Nephron progenitor cell (in vitro differentiated cells): Measurements from ENCODE around the gene CST6.

ENCODE experiments used
- DNase-seq: peaks from one replicate; pipeline ENCODE4 v3.0.0; 2021
- H3K27ac Mint-ChIP-seq: 2 replicates; pipeline ENCODE4 v1.8.0; 2021; ENCODE audit warnings: mild to moderate bottlenecking, moderate library complexity, mixed read lengths
- H3K27me3 Mint-ChIP-seq: 2 replicates; pipeline ENCODE4 v1.8.0; 2021; ENCODE audit warnings: mild to moderate bottlenecking, low read depth, mixed read lengths; ENCODE audit not compliant: poor library complexity
- H3K36me3 Mint-ChIP-seq: 2 replicates; pipeline ENCODE4 v1.8.0; 2021; ENCODE audit warnings: low read depth, mixed read lengths
- H3K4me1 Mint-ChIP-seq: 2 replicates; pipeline ENCODE4 v1.8.0; 2021; ENCODE audit warnings: mixed read lengths
- H3K4me3 Mint-ChIP-seq: 2 replicates; pipeline ENCODE4 v1.8.0; 2021; ENCODE audit warnings: mild to moderate bottlenecking, moderate library complexity, mixed read lengths
- H3K9me3 Mint-ChIP-seq: 2 replicates; pipeline ENCODE4 v1.8.0; 2021; ENCODE audit warnings: mild to moderate bottlenecking, moderate library complexity, mixed read lengths
- TF ChIP-seq, protein P1 (sequence below): fragments of 200-600 bp; sonication (generic); IDR thresholded peaks from 2 replicates; pipeline ENCODE4 v1.5.0; 2021; ENCODE audit warnings: antibody characterized with exemption

CST6 gene

DNA sequence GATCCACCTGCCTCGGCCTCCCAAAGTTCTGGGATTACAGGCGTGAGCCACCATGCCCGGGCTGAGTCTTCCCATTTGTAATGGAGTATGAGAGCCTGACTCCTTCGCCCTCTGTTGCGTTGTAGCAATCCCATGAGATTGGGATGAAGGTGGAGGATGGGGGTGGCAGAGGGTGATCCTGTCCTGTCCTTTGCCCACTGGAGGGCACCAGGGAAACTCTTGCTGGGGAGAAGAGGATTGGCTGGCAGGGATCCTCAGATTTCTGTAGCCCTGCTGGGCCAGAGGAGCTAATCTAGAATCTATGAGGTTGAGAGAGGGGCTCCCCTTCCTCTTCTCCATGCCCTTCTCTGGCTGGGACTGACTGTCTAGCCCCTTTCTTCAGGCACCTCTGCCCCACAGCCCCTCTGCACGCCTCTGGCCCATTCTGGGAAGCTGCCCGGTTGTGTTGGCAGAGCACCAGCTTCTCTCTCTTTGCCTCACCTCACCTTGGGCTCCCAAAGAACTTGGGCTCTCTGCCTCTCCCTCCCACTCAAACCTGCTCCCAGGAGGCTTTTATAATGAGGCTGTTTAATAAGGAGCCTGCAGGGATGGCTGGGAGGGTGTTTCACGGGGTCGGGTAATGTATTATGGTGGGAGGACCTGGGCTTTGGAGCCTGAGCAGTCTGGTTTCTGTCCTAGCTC, 24.0 kb downstream of the CST6 start:
- no peak overlapping the region for H3K27ac Mint-ChIP-seq

DNA sequence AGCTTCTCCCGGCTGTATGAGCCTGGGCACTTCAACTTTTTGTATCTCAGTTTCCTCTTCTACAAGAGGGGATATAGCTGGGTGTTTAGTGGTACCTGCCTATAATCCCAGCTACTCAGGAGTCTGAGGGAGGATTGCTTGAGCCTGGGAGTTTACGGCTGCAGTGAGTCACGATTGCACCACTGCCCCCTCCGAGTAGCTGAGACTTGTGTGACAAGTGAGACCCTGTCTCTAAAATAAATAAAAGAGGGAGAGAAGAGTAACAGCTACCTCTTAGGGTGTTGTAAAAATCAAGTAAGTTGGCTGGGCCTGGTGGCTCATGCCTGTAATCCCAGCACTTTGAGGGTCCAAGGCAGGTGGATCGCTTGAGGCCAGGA, 24.5 kb downstream of the CST6 start:
- H3K9me3 Mint-ChIP-seq, result peaks cover 35% of the 10 kb centered on the region
- DNase-seq, result no peak
- no peak overlapping the region for H3K27ac Mint-ChIP-seq
- no peak overlapping the region for H3K4me3 Mint-ChIP-seq
- TF ChIP-seq, protein P1, sequence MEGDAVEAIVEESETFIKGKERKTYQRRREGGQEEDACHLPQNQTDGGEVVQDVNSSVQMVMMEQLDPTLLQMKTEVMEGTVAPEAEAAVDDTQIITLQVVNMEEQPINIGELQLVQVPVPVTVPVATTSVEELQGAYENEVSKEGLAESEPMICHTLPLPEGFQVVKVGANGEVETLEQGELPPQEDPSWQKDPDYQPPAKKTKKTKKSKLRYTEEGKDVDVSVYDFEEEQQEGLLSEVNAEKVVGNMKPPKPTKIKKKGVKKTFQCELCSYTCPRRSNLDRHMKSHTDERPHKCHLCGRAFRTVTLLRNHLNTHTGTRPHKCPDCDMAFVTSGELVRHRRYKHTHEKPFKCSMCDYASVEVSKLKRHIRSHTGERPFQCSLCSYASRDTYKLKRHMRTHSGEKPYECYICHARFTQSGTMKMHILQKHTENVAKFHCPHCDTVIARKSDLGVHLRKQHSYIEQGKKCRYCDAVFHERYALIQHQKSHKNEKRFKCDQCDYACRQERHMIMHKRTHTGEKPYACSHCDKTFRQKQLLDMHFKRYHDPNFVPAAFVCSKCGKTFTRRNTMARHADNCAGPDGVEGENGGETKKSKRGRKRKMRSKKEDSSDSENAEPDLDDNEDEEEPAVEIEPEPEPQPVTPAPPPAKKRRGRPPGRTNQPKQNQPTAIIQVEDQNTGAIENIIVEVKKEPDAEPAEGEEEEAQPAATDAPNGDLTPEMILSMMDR, result no peak
- H3K27me3 Mint-ChIP-seq, result peaks cover 17% of the 10 kb centered on the region
- peaks cover 8% of the 10 kb centered on the region for H3K36me3 Mint-ChIP-seq
- H3K4me1 Mint-ChIP-seq, result peaks cover 11% of the 10 kb centered on the region

More for the DNA sequence above, 24.0 kb downstream of the CST6 start:
- H3K4me3 Mint-ChIP-seq, result no peak overlapping the region
- peaks cover 11% of the 10 kb centered on the region for H3K4me1 Mint-ChIP-seq
- peaks cover 17% of the 10 kb centered on the region for H3K27me3 Mint-ChIP-seq
- H3K36me3 Mint-ChIP-seq, result peaks cover 4% of the 10 kb centered on the region
- no peak for DNase-seq
- peaks cover 35% of the 10 kb centered on the region for H3K9me3 Mint-ChIP-seq
- TF ChIP-seq, protein P1, result no peak

DNA sequence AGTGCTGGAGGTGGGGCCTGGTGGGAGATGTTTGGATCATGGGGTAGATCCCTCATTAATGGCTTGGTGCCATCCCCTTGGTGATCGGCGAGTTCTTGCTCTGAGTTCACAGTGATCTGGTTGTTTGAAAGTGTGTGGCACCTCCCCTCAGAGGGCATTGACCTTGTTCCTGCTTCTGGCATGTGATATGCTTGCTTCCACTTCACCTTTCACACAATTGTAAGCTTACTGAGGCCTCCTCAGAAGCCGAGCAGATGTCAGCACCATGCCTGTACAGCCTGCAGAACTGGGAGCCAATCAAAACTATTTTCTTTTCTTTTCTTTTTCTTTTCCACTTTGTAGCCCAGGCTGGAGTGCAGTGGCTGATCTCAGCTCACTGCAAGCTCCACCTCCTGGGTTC, 25.5 kb downstream of the CST6 start:
- Mint-ChIP-seq H3K4me3 (no peak overlapping the region), H3K9me3 (peaks cover 35% of the 10 kb centered on the region), H3K36me3 (peaks cover 18% of the 10 kb centered on the region), H3K27me3 (peaks cover 17% of the 10 kb centered on the region), H3K4me1 (peaks cover 11% of the 10 kb centered on the region), H3K27ac (no peak overlapping the region)
- no peak for DNase-seq
- TF ChIP-seq, protein P1, result no peak

DNA sequence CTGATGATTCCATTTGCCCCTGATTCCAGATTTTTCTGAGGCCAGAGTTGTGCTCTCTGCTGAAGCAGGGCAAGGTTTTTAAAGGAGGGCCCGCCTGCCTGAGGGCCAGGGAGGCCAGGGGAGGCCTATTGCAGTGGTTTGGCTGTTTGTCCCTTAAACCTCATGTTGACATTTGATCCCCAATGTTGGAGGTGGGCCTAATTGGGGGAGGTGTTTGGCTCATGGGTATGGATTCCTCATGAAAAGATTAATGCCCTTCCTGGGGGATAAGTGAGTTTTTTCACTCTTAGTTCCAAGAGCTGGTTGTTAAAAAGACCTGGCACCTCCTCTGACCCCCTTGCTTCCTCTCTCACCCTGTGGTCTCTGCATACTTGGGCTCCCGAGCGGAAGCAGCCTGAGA, 28.0 kb downstream of the CST6 start:
- H3K4me1 Mint-ChIP-seq, result peaks cover 14% of the 10 kb centered on the region
- TF ChIP-seq, protein P1, result no peak
- peaks cover 31% of the 10 kb centered on the region for H3K9me3 Mint-ChIP-seq

DNA sequence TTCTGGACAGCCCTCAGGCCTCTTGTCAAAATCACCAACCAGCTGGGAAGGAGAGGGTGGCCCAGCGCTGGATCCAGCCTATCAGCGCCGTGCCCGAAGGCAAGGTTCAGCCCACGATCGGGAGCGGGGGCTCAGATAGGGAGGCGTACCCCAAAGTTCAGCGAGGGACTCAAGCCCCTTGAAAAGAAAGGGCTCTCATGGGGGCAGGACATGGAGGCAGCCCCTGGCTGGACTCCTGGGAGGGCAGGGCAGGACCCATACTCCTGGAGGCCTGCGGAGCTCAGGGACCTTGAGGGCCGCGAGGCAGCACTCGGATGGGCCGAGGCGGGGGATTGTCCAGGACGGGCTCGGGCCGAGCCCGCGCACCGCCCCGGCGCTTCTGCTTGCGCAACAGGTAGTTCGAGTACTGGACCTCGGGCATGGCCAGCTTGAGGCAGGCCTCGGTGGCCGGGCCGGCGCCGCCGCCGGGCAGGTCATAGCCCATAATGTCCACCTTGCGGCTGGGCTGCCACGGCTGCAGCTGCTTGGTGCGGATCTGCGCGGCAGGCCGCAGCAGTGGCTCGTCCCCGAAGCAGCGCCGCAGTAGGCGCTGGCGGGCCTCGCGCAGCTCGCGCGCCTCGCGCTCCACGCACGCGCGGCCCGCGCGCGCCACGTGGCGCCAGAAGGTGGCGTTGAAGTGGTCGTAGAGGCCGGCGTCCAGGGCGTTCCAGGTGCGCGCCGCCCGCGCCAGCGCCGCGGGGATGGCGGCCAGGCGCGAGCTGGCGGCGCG, 30.6 kb downstream of the CST6 start:
- no peak overlapping the region for H3K4me3 Mint-ChIP-seq
- peaks cover 4% of the 10 kb centered on the region for H3K27me3 Mint-ChIP-seq
- TF ChIP-seq, protein P1, result no peak
- peaks cover 12% of the 10 kb centered on the region for H3K9me3 Mint-ChIP-seq
- no peak for DNase-seq
- H3K27ac Mint-ChIP-seq, result no peak overlapping the region
- peaks cover 30% of the 10 kb centered on the region for H3K4me1 Mint-ChIP-seq
- peaks cover 31% of the 10 kb centered on the region for H3K36me3 Mint-ChIP-seq

More for the DNA sequence above, 28.0 kb downstream of the CST6 start:
- H3K4me3 Mint-ChIP-seq, result no peak overlapping the region
- H3K27me3 Mint-ChIP-seq, result peaks cover 8% of the 10 kb centered on the region
- peak overlapping the region; percentile 72 for H3K27ac Mint-ChIP-seq
- peaks cover 33% of the 10 kb centered on the region for H3K36me3 Mint-ChIP-seq
- no peak for DNase-seq
